NCI-H748 (cell line): Measurements from ENCODE around the gene PCP4L1.
"Not testable (repeated sequence)": the region's sequence is repeated elsewhere in the genome, so short reads cannot be mapped to it uniquely, and the experiment has no call there.

ENCODE experiments used
- DNase-seq: peaks from one replicate; lab custom pipeline; 2025; ENCODE audit not compliant: unreplicated experiment; lab: John Stamatoyannopoulos, UW

The PCP4L1 gene

DNA sequence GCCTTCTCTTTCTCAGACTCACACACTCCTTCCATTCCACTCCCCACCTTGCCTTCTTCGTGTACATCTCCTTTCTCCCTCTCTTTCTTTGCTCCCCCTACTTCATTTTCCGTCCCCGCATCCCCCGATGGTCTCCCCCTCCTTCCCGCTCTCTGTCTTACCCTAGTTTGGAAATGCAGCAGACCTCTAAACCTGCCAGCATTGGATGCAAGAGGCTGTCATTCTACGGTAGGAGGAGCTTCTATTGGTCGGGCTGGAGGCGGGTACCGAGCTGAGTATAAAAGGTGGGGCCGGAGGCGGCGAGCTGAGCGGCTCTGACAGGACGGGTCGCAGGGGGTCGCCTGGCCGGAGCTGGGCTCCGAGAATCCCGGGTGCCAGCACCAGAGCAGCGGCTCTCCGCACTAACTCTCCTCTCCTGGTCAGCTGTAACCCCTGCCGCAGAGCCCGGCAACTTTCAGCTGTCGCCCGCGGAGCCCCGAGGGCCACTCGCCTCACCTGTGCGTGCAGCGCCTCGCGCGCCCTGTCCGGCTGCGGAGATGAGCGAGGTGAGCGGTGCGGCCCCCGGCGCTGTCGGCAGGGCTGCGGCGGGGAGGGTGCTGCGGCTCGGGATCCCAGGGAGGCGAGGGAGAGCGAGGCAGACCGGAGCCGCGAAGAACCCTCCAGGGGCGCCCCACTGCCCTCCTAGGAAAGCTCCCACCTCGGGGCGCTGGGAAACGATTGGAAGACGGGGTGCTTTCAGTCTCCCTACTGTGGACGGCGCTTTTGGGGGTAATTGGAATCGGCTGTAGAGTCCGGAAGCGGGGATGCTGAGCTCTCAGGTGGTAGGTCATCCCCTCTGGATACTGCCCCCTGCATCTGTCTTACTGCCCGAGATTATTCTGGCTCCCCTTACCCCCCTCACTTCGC, at the start of gene PCP4L1:
TSS of gene PCP4L1 (plus strand) at position 307 of the 906 bp plus-strand sequence. CDS start at position 537, 230 bp downstream.
- peak; percentile 85 for DNase-seq

- peak; percentile 75 for DNase-seq
Observed at GRCh38 chr1:161209790-161210409, 48.6 kb upstream of the PCP4L1 start.

DNA sequence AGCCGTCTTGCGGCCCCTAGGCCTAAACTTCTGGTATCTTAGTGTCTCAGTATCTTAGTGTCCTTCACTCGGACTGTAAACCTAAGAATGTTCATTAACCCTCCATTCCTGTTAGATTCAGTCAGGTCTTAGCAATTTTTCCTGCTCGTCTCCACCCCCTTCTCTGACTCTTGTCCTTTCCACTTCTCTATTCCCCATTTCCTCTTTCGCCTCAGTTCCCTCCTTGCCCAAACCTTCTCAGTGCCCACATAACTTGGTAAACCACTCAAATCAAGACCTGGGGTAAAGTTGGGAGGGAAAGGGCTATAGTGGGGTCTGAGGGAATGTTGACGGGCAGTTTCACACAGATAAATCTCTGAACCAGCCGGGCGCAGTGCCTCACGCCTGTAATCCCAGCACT, 44.2 kb upstream of the PCP4L1 start:
- no peak for DNase-seq

DNA sequence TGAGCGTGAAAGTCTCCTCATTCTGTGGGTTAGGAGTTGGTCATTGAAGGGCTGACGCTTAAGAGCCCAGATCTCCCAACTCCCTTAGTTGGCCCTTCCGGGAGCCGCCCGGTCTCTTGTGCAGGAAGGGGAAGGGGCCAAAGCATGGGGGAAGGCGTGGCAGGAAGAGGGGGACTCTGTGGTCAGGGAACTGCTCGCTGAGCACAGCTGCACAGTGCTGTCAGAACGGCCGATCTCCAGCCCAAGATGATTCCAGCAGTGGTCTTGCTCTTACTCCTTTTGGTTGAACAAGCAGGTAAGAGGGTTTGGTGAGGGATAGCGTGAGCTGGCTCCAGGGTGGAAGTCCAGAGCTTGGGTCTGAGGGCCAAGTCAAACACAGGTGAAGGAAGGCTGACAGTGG, 43.5 kb upstream of the PCP4L1 start, which contains the start of gene FCER1G:
TSS of gene FCER1G (plus strand) at position 220 of the 400 bp plus-strand sequence. CDS start at position 247, 27 bp downstream.
- DNase-seq = no peak

GRCh38 chr1:161216945-161217712, 41.4 kb upstream of the PCP4L1 start:
- no peak for DNase-seq

DNA sequence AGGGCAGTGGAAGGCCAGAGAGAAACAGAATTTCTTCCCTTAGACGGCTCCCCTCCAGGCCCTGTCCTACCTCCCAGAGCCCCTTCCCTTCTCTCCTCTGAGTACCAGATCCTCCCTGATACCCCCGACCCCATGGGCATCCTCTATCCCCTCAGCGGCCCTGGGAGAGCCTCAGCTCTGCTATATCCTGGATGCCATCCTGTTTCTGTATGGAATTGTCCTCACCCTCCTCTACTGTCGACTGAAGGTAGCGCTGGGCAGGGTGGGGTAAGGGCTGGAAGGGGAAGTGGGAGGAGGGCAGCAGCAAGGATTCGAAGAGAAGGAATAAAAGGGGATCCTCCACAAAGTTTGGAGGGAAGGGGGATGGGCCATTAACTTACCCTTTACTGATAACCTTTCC, 40.7 kb upstream of the PCP4L1 start:
- DNase-seq = no peak

DNA sequence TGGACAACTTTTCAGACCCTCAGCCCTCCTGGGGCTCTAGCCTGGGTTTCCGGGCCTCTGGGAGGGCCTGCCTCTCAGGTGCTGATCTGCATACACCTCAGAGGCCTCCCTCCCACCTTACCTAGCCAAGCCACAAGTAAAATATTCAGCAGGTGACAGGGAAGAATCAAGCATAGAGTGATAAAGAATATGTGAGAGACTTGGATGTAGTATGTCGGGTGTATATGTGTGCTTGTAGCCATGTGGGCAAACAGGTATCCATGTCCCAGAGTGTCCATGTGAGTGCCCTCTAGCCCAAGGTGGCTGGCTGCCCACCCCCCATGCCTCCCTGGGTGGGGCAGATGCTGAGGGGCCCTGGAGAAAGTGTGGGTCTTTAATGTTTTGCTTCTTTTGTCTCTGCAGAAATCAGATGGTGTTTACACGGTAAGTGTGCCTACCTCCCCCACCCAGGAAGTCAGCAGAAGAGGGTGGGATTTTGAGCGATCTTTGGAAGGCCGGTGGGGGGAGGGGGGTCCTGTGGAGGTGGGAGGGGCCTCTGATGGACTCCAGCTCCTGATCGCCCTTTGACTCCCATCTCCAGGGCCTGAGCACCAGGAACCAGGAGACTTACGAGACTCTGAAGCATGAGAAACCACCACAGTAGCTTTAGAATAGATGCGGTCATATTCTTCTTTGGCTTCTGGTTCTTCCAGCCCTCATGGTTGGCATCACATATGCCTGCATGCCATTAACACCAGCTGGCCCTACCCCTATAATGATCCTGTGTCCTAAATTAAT, 40.1 kb upstream of the PCP4L1 start:
- DNase-seq = no peak

DNA sequence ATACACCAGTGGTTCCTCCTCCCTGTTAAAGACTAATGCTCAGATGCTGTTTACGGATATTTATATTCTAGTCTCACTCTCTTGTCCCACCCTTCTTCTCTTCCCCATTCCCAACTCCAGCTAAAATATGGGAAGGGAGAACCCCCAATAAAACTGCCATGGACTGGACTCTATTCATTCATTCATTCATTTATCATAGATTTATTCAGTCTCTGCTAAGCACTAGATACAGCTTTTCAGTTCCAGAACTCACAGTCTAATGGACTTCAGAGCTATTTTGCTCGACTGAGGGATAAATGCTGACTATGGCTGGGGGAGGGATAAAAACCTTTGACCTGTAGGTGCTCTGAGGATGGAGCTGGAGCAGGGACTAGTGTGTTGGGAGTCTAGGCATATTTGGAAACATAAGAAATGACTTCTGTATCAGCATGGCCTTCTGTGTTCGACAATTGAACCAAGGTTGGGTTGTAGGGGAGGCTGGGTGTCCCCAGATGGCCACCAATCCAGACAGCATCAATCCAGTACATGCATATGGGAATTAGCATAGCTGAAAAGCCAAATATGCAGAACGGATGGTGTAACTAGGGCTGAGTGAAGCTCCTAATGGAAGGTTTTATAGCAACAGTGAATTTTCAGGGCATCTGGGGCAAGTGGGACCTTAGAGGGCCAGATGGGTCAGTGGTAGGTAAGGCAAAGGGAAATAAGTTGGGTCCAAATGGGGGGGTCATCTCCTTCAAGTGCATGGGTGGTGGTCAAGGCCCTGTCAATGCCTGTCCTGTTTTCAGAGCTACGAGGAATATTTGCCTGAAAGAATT, 39.3 kb upstream of the PCP4L1 start:
- no peak for DNase-seq

DNA sequence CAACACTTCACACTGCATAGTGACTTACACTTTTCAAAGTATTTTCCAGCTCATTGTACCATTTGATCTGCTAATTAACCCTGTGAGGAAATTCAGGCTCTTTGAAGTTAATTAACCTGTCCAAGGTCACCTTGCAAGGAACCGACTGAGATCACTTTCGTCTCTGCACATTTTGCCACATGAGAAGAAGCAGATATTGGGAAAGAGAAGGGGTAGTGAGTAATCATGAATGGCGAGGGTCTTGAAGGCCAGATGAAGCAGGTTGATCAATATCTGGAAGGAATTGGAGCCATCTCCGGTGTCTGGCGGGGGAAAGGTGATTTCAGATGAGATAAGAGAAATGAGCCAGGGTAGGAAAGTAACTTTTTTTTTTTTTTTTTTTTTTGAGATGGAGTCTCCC, 38.5 kb upstream of the PCP4L1 start:
- DNase-seq = no peak

DNA sequence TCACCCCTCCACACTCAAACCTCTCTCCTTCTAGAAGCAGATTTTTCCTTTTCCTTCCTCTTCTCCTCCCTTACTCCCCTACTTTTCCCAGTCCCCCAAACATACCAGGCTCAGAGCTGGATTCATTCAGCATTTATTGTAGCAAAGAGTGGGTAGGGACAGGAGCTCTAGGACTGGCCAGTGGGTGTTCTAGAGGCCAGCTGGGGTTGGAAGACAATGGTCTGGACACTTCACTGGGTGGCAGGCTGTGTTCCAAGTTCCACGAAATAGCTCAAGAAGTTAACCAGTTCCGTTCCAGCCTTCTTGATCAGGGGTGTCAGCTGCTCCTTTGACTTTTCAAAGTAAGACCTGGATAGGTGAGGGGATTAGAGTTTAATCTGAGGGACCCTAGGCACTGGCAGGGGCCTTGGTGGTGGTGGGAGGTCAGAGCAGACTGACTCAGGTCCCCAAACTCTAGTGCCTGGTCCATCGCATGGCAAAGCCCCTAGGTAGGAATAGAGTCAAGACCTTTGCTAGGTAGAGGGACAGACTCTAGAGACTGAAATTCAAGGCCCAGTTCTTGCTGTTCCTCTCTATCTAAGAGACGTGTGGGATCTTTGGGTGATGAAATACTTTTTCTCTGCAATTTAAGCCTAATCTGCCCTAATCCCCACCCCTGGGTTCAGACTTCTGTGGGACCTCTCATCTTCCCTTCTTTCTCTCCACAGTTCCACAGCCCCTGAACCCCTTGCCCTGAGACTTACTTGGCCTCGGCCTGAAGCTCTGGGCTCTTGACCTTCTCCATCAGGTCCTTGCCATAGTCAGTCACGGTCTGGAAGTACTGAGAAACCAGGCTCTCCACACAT, 36.1 kb upstream of the PCP4L1 start:
- no peak for DNase-seq

- DNase-seq = no peak
Observed at GRCh38 chr1:161223805-161224694, 34.5 kb upstream of the PCP4L1 start.

DNA sequence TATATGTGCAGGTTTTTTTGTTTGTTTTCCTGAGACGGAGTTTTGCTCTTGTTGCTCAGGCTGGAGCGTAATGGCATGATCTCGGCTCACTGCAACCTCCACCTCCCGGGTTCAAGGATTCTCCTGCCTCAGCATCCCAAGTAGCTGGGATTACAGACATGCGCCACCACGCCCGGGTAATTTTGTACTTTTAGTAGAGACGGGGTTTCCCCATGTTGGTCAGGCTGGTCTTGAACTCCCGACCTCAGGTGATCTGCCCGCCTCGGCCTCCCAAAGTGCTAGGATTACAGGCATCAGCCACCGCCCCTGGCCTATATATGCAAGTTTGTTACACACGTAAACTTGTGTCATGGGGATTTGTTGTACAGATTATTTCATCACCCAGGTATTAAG, 33.9 kb upstream of the PCP4L1 start:
- not testable (repeated sequence) for DNase-seq

GRCh38 chr1:161225178-161225533, 33.4 kb upstream of the PCP4L1 start:
- no peak for DNase-seq

- peak; percentile 96 for DNase-seq
Observed at GRCh38 chr1:161225534-161226319, 32.8 kb upstream of the PCP4L1 start, which contains the start of gene TOMM40L. TSS of gene TOMM40L (plus strand) at chr1:161226060. CDS start at chr1:161226490, 430 bp downstream.

DNA sequence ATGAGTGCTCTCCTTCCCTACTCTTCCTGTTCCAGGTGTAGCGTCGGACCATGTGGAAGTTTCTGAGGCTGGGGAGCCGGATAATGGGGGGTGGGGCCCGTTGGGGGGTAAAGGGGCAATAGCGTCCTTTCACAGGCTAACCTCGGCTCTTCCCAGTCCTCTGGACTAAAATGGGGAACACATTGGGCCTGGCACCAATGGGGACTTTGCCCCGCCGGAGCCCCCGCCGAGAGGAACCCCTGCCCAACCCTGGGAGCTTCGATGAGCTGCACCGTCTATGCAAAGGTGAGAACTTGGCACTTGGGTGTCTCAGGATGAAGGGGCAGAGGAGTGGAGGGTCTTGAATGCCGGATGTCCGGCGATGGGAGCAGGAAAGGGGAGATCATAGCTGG, 32.2 kb upstream of the PCP4L1 start:
- DNase-seq = no peak

DNA sequence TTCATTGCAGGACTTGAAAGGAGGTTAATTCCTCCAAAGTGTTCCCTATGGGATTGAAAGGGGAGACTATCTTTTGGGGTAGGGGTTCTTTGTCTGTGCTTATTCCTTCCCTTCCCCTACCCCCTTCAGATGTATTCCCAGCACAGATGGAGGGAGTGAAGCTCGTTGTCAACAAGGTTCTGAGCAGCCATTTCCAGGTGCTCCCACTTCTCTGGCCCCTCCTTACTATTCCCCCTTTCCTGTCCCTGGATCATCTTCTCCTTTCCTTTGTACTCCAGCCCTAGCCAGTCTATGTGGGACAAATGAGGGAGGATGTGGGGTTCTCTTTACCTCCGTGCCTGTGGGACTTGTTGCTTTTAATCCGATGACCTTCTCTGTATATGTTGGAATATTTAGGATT, 31.8 kb upstream of the PCP4L1 start:
- DNase-seq = no peak

DNA sequence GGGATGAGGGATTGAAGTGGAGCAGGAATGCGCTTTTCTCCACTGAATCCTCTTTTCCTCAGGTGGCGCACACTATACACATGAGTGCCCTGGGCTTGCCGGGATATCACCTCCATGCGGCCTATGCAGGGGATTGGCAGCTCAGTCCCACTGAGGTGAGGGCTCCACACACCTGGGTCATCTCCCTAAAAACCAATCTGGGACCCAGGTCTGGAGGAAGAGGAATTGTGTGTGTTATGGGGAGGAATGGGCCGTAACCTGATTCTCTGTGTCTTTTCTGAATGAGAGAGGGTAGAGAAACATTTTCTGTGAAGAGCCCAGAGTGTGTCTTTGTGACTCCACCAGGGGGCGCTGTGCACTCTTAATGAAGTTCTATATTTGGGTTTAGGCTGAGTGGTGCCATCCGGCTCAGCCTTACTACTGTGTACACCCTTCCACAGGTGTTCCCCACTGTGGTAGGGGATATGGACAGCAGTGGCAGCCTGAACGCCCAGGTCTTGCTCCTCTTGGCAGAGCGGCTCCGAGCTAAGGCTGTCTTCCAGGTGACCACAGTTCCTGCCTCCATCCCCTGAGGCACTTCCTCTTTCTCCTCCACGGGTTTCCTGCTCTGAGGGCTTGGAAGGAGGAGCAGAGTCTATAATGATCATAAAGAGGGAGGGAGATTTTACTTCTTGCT, 31.2 kb upstream of the PCP4L1 start:
- peak; percentile 81 for DNase-seq
